ENCODE results near the gene FOXL1.

Gene FOXL1

GRCh38 chr16:86549076-86549892, 29.1 kb upstream of the FOXL1 start:
- no peak for DNase-seq

- no peak for DNase-seq
Measured at GRCh38 chr16:86549893-86550190, 28.5 kb upstream of the FOXL1 start.

- no peak for DNase-seq
Measured at GRCh38 chr16:86550281-86550680, 28.1 kb upstream of the FOXL1 start.

- no peak for DNase-seq
Measured at GRCh38 chr16:86553356-86553755, 25.0 kb upstream of the FOXL1 start.

- DNase-seq: no peak
Measured at GRCh38 chr16:86554599-86554916, 23.8 kb upstream of the FOXL1 start.

- DNase-seq: peak; percentile 96 to 97
Measured at GRCh38 chr16:86554917-86555703, 23.2 kb upstream of the FOXL1 start, which contains the start of gene MTHFSD. Gene MTHFSD (minus strand): TSS chr16:86555235. CDS start chr16:86555184, 51 bp downstream.

GRCh38 chr16:86555704-86556075, 22.7 kb upstream of the FOXL1 start:
- DNase-seq: no peak

- no peak for DNase-seq
Measured at GRCh38 chr16:86556576-86556975, 21.8 kb upstream of the FOXL1 start.

- DNase-seq: no peak
Measured at GRCh38 chr16:86557587-86557986, 20.8 kb upstream of the FOXL1 start.

GRCh38 chr16:86558355-86559193, 19.8 kb upstream of the FOXL1 start:
- DNase-seq: no peak

- no peak for DNase-seq
Measured at GRCh38 chr16:86559802-86560305, 18.5 kb upstream of the FOXL1 start.

GRCh38 chr16:86562356-86562755, 16.0 kb upstream of the FOXL1 start:
- DNase-seq: no peak

GRCh38 chr16:86563469-86564345, 14.6 kb upstream of the FOXL1 start:
- peak; percentile 82 to 87 for DNase-seq

- no peak for DNase-seq
Measured at GRCh38 chr16:86565181-86565631, 13.1 kb upstream of the FOXL1 start.

- no peak for DNase-seq
Measured at GRCh38 chr16:86565644-86566511, 12.5 kb upstream of the FOXL1 start.

GRCh38 chr16:86566601-86566965, 11.8 kb upstream of the FOXL1 start, which contains the start of gene FOXC2:
Gene FOXC2 (plus strand): TSS chr16:86566829. CDS start chr16:86567336, 507 bp downstream.
- DNase-seq: peak; percentile 45 to 49

- no peak for DNase-seq
Measured at GRCh38 chr16:86566966-86567700, 11.2 kb upstream of the FOXL1 start.

GRCh38 chr16:86567701-86568581, 10.4 kb upstream of the FOXL1 start:
- DNase-seq: no peak
